A549 (cell line): ENCODE data around the gene TJP1. TPM values are rescaled to one million over a fixed set of nuclear protein-coding genes. Genes with fewer than 3 reads are reported as not detected.

ENCODE experiments used
- ATAC-seq, 2 experiments: fragments of 200-7000 bp in 1 of 2; fragments of >200 bp in 1 of 2; cut with Nextera tagmentation in 1 of 2; cut with Tn5 transposase in 1 of 2; 3 replicates each; pipeline versions ENCODE4 v1.8.0 to v1.9.1; 2018 to 2020; ENCODE audit warnings: mild to moderate bottlenecking in 1 of 2, moderate library complexity in 1 of 2
- CTCF ChIA-PET: fragments of 300-600 bp; sonication (Branson Sonifier 250); formaldehyde crosslinking; extraction: SDS; loops from one replicate; lab custom pipeline; 2021; ENCODE audit warnings: antibody characterized with exemption, inconsistent platforms; lab: Yijun Ruan, JAX
- POLR2A ChIA-PET: fragments of 350-600 bp; formaldehyde crosslinking; extraction: SDS; loops from one replicate; lab custom pipeline; 2021; ENCODE audit warnings: antibody characterized with exemption, inconsistent platforms; lab: Yijun Ruan, JAX
- DNase-seq, 2 experiments: peaks; one replicate each; pipeline versions ENCODE4 v3.0.0 to v3.0.0-alpha.2; 2011 to 2016; ENCODE audit warnings: low read depth in 1 of 2, low spot score in 1 of 2
- FAIRE-seq: peaks from 2 replicates; lab custom pipeline; 2011; peaks lifted over from hg19 to GRCh38; lab: Jason Lieb, UNC
- H3K27ac ChIP-seq, 2 experiments: fragments of >200 bp; sonication (Bioruptor Twin); formaldehyde crosslinking; 3 replicates each; pipeline ENCODE4 v1.5.1; 2016 to 2017
- H3K4me1 ChIP-seq: fragments of >200 bp; sonication (Bioruptor Twin); formaldehyde crosslinking; 3 replicates; pipeline ENCODE4 v1.6.1; 2016
- H3K4me2 ChIP-seq: fragments of >200 bp; sonication (Bioruptor Twin); formaldehyde crosslinking; 3 replicates; pipeline ENCODE4 v1.6.1; 2016
- H3K4me3 ChIP-seq: fragments of >200 bp; sonication (Bioruptor Twin); formaldehyde crosslinking; 3 replicates; pipeline ENCODE4 v1.5.1; 2016
- H3K9me3 ChIP-seq: fragments of >200 bp; sonication (Bioruptor Twin); formaldehyde crosslinking; 3 replicates; pipeline ENCODE4 v1.6.1; 2016
- ATOH8 ChIP-seq: fragments of 250-450 bp; sonication (Bioruptor Pico); IDR thresholded peaks from 2 replicates; pipeline ENCODE4 v1.5.0; 2020; ENCODE audit warnings: low read depth, mild to moderate bottlenecking, moderate library complexity
- BHLHE40 ChIP-seq: IDR thresholded peaks from 2 replicates; pipeline ENCODE4 v1.6.1; 2012; ENCODE audit warnings: low read depth, low read length, inconsistent platforms
- EHF ChIP-seq: fragments of 250-450 bp; sonication (Bioruptor Pico); IDR thresholded peaks from 2 replicates; pipeline ENCODE4 v1.5.0; 2020; ENCODE audit warnings: mild to moderate bottlenecking
- EP300 ChIP-seq, 2 experiments: fragments of >200 bp; sonication (Bioruptor Twin); formaldehyde crosslinking; IDR thresholded peaks; 2 replicates in 1 of 2; 3 replicates in 1 of 2; pipeline ENCODE4 v1.6.1; 2016 to 2017
- FOSL2 ChIP-seq, 2 experiments: fragments of 450-650 bp in 1 of 2; fragments of >200 bp in 1 of 2; sonication (Bioruptor Twin) in 1 of 2; formaldehyde crosslinking; IDR thresholded peaks; 2 replicates each; pipeline versions ENCODE4 v1.5.0 to v1.6.1; 2016 to 2020; ENCODE audit warnings: mild to moderate bottlenecking in 1 of 2, moderate library complexity in 1 of 2
- HES2 ChIP-seq: fragments of >200 bp; sonication (Bioruptor Twin); formaldehyde crosslinking; IDR thresholded peaks from 2 replicates; pipeline ENCODE4 v1.6.1; 2016
- HMGXB4 ChIP-seq: fragments of 250-450 bp; sonication (Bioruptor Pico); IDR thresholded peaks from 2 replicates; pipeline ENCODE4 v1.5.0; 2021; ENCODE audit warnings: mild to moderate bottlenecking, moderate library complexity, borderline replicate concordance
- JUN ChIP-seq, 2 experiments: fragments of >200 bp; sonication (Bioruptor Twin); formaldehyde crosslinking; IDR thresholded peaks; 2 replicates in 1 of 2; 3 replicates in 1 of 2; pipeline ENCODE4 v1.6.1; 2016 to 2017
- KDM1A ChIP-seq: fragments of 200-600 bp; sonication (generic); IDR thresholded peaks from 2 replicates; pipeline ENCODE4 v1.6.1; 2016; ENCODE audit warnings: low read depth, mild to moderate bottlenecking
- KDM5A ChIP-seq: fragments of 200-600 bp; sonication (generic); IDR thresholded peaks from 2 replicates; pipeline ENCODE4 v1.6.1; 2016; ENCODE audit warnings: antibody characterized with exemption, mild to moderate bottlenecking
- MAFK ChIP-seq: fragments of 450-650 bp; IDR thresholded peaks from 2 replicates; pipeline ENCODE4 v1.6.1; 2014; ENCODE audit not compliant: partially characterized antibody
- MAZ ChIP-seq: fragments of 150-350 bp; IDR thresholded peaks from 2 replicates; pipeline ENCODE4 v1.6.1; 2014; ENCODE audit warnings: antibody characterized with exemption, low read depth, low read length, borderline replicate concordance
- NPAS2 ChIP-seq: fragments of 250-450 bp; sonication (Bioruptor Pico); IDR thresholded peaks from 2 replicates; pipeline ENCODE4 v1.8.0; 2022; ENCODE audit warnings: mild to moderate bottlenecking, moderate library complexity, borderline replicate concordance
- NR3C1 ChIP-seq: fragments of >200 bp; sonication (Bioruptor Twin); formaldehyde crosslinking; IDR thresholded peaks from 3 replicates; pipeline ENCODE4 v1.6.1; 2017
- PHF8 ChIP-seq: fragments of 200-600 bp; sonication (generic); IDR thresholded peaks from 2 replicates; pipeline ENCODE4 v1.6.1; 2016; ENCODE audit warnings: low read depth, mild to moderate bottlenecking, antibody characterized with exemption, moderate library complexity, borderline replicate concordance
- RARB ChIP-seq: fragments of 250-450 bp; sonication (Bioruptor Pico); IDR thresholded peaks from 2 replicates; pipeline ENCODE4 v1.8.0; 2021; ENCODE audit warnings: mild to moderate bottlenecking, moderate library complexity
- RCOR1 ChIP-seq: fragments of 150-350 bp; IDR thresholded peaks from 2 replicates; pipeline ENCODE4 v1.6.1; 2014; ENCODE audit warnings: antibody characterized with exemption, low read length, low read depth
- RFX5 ChIP-seq: fragments of 450-650 bp; IDR thresholded peaks from 2 replicates; pipeline ENCODE4 v1.7.1; 2014; ENCODE audit warnings: antibody characterized with exemption, mild to moderate bottlenecking, moderate library complexity
- SMC3 ChIP-seq: fragments of >200 bp; sonication (Bioruptor Twin); formaldehyde crosslinking; IDR thresholded peaks from 3 replicates; pipeline ENCODE4 v1.6.1; 2018; ENCODE audit warnings: inconsistent platforms
- TFCP2L1 ChIP-seq: fragments of 250-450 bp; sonication (Bioruptor Pico); IDR thresholded peaks from 2 replicates; pipeline ENCODE4 v1.5.0; 2021; ENCODE audit warnings: mild to moderate bottlenecking
- ZSCAN20 ChIP-seq: fragments of 250-450 bp; sonication (Bioruptor Pico); IDR thresholded peaks from 2 replicates; pipeline ENCODE4 v1.8.0; 2022; ENCODE audit warnings: mild to moderate bottlenecking, moderate library complexity
- WGBS: methylation state at CpG from one replicate; pipeline ENCODE4 v1.1.6; 2017; ENCODE audit errors: missing lambda C conversion rate; 5-methylcytosine and 5-hydroxymethylcytosine counted together
- polyA plus RNA-seq, 4 experiments: library from polyadenylated mRNA; depleted of rRNA in 3 of 4; stranded (reverse); fragments of >200 nt; fragmentation: RNase III in 1 of 4; extraction: RNeasy Plus Mini Kit Qiagen cat#74134 plus additional on column Dnase treatment in 1 of 4; gene quantifications; 2 replicates in 3 of 4; 3 replicates in 1 of 4; pipeline ENCODE4 v1.2.3, GENCODE V29; 2011 to 2017

TJP1 gene
- polyA plus RNA-seq, 2 of the 4 experiments (the other 2 are of a cell fraction): 55.0 to 179 TPM

GRCh38 chr15:29802411-29802810 lies 19.9 kb downstream of the TJP1 start:
- TF ChIP-seq HMGXB4 (CRISPR knock-in tag) (no peak), NR3C1 (no peak), RARB (CRISPR knock-in tag) (no peak), ATOH8 (CRISPR knock-in tag) (no peak), JUN (IDR thresholded peaks at IDR 0.05) (no peak), KDM5A (no peak)
- TF ChIP-seq, all 56 proteins: peak for 0
- ATAC-seq (no peak), FAIRE-seq (peak; percentile 78), DNase-seq (no peak)
- H3K4me1 ChIP-seq: peaks cover 48% of the 10 kb centered on the region
- ChIA-PET POLR2A (no interaction called here), CTCF (interaction anchor here (1.1 to 1.4 kb wide), 2 partner anchors 53 to 123 kb away, joined by 3 to 6 read pairs; no protein-coding TSS in a partner anchor)
- no peaks in the 10 kb centered on the region for H3K9me3 ChIP-seq
- 37% methylated on average over 1 of the region's 1 CpG for WGBS
- no peak overlapping the region for H3K4me2 ChIP-seq
- H3K27ac ChIP-seq: no peak overlapping the region
- H3K4me3 ChIP-seq: no peak overlapping the region

- WGBS: 88% methylated on average over 7 of the region's 7 CpGs
- CTCF ChIA-PET: interaction anchor here (0.9 to 2.2 kb wide), 4 partner anchors 10 to 125 kb away, joined by 3 to 6 read pairs (median 5); no protein-coding TSS in a partner anchor
- Histone ChIP-seq H3K27ac (no peak overlapping the region), H3K4me1 (peaks cover 37% of the 10 kb centered on the region), H3K4me2 (no peak overlapping the region), H3K4me3 (no peak overlapping the region), H3K9me3 (no peaks in the 10 kb centered on the region)
- FAIRE-seq: peak; percentile 96
- TF ChIP-seq MAZ (no peak), EHF (CRISPR knock-in tag) (no peak), FOSL2 (IDR thresholded peaks at IDR 0.05) (no peak), FOSL2 (CRISPR knock-in tag; IDR thresholded peaks at IDR 0.05) (no peak), NPAS2 (no peak), SMC3 (no peak), HES2 (no peak), BHLHE40 (no peak), PHF8 (no peak), RCOR1 (no peak), EP300 (IDR thresholded peaks at IDR 0.05) (no peak), TFCP2L1 (CRISPR knock-in tag) (no peak), KDM1A (no peak), RFX5 (no peak), ZSCAN20 (CRISPR knock-in tag) (no peak), MAFK (no peak)
- no peak for DNase-seq
- POLR2A ChIA-PET: no interaction called here
- no peak for ATAC-seq
Observed at GRCh38 chr15:29800491-29801366, 21.5 kb downstream of the TJP1 start.
